GM19099 (cell line): ENCODE data around the gene ACOT9.
A peak's percentile ranks its signal among the peaks of the same experiment; 100 is the strongest.

ENCODE experiments used
- POLR2A ChIP-seq: IDR thresholded peaks from 3 replicates; pipeline ENCODE4 v1.6.1; 2011; ENCODE audit warnings: low read depth; ENCODE audit not compliant: insufficient read length; ENCODE audit errors: extremely low read depth

ACOT9 gene

DNA sequence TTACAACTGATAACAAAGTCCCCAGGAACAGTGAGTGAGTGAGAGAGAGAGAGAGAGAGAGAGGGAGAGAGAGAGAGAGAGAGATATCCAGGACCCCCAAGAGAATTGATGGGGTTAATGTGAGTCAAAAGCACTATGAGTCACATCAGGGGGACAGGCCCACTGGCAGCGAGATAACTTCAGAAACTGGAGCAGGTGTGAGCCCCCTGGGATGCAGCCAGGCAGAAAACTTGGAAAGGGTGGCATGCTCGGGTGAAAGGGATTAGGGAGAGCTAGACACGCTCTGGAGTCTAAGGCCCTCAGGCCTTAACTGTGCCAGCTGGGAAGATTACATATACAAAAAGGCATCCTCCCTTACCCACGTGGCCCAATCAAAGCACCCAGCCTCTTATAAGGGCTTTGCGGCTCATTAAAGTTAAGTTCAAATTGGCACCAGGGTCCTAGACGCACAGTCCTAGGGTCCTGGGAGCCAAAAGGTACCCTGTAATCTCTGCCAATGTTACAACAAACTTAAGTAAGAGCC is 841 bp downstream of the ACOT9 start:
- TF ChIP-seq POLR2A, result no peak

DNA sequence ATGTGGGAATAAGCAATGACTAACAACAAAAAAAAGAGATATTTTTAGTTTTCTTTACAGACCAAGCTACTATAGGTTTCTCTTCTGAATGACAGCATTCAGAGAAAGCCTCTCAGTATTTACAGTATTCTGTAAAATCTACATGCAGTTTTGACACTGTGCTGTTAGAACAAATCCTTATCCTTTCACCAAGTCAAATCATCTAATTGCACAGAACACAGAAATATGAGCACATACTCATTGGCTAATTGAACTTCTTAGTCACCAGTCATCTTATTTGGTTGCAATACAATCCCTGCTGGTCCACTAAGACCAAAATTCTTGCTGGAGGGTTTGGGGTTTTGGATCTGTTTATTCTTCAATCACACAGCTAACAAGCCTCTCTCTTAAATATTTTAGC is 5.7 kb downstream of the ACOT9 start:
- no peak for TF ChIP-seq POLR2A

DNA sequence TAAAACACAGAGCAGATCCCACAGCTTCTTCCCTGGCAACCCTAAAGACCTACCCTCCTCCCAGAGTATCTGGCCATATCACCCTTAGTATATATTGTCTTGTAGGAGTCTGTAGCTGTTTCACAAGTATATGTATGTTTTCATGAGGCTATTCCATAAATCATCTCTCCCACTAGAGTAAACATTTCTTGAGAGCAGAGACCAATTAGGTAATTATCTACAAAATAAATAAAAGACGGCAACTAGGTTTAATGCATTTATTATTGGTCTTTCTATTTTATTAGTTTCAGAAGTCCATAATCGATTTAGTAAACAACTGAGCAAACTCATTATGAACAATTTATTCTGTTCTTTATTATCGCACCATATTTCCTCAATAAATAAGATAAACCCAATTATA is 7.0 kb downstream of the ACOT9 start:
- no peak for TF ChIP-seq POLR2A

DNA sequence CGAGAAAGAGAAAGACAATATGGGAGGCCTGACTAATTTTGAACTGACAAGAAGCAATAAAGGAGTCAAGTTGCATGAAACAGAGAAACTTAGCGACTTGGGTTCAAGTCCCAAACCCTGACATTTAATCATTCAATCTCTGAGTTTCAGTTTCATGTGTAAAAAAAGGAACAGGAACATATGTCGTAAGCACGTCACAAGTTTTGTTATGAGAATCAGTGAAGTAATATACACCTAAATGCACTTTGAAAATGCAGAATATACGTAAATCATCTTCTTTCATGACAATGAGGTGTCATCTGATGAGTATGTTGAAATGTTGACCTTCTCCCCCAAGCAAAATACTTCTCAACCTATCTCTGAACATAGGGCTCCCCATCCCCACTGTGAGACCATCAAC is 10.4 kb downstream of the ACOT9 start:
- TF ChIP-seq POLR2A, result no peak

DNA sequence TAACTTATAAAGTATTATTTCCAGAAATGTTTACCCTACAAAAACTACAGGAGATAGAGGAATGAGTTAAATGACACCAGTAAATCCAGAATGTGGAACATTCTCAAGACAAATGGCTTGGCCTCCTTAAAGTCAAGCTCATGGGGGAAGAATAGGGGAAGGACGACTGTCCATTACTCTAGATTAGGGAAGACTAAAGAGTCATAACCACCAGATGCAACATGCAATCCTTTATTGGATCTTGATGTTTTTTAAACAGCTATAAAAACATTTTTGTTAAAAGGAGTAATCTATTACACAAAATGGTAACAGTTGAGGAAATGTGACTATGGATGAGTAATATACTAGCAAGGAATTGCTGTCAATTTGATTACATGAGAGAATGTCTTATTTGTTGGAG is 11.1 kb downstream of the ACOT9 start:
- no peak for TF ChIP-seq POLR2A

DNA sequence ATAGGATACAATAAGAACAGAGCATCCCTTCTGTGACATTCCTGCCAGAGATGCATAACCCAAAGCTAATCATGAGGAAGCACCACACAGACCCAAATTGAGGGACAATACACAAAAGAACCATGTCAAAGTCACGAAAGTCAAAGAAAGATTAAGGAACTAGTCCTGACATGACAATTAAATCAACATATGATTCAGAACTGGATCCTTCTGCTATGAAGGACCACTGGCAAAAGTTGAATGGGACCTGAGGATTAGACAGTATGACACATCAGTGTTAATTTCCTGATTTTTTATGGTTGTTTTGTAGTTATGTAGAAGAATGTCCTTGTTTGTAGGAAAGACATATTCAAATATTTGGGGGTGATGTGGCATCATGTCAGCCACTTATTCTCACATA is 13.9 kb downstream of the ACOT9 start:
- no peak for TF ChIP-seq POLR2A

DNA sequence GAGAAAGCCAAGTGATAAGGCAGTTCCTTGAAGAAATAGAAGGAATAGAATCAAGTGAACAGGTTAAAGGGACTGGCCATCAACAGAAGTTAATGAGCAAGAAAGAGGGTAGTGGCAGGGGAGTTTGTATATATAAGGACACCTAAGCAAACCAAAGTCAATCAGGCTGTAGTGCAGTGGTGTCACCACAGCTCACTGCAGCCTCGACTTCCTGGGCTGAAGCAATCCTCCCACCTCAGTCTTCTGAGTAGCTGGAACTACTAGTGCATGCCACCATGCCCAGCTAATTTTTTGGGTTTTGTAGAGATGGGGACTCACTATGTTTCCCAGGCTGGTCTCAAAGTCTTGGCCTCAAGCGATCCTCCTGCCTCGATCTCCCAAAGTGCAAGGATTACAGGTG is 15.9 kb downstream of the ACOT9 start:
- no peak for TF ChIP-seq POLR2A

DNA sequence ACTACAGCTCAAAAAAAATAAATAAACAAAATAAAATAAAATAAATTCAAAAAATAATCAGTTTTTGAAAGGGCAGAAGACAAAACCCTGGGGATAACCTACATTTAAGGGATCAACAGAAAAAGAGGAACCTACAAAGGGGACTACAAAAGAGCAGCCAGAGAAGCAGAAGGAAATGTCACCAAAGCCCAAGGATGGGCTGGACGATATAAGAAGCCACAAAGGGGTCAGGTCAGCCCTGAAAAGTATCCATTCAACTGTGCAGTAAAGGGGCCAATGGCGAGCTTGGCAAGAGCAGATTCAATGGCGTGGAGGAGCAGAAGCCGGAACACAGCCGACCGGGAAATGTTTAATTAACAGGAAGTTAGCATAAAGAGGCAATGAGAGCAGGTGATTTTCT is 16.9 kb downstream of the ACOT9 start:
- TF ChIP-seq POLR2A, result no peak

DNA sequence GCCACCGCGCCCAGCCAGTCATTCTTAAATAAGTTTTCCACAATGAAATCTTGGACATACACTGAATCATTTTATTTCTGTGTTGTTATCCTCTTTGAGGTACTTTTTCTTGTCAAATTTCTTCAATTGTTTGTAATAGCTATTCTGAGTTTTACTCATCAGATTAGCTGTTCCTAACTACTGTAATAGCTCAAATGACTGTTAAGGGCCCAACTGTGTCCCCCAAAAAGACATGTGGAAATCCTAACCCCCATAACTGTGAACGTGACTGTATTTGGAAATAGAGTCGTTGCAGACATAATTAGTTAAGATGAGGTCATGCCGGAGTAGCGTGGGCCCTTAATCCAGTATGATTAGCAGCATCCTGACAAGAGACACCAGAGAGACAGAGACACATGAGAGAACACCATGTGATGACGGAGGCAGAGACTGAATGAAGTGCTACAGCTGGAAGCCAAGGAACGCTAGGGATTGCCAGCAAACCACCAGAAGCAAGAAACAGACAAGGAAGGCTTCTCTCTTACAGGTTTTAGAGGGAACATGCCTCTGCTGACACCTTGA is 22.9 kb downstream of the ACOT9 start:
- no peak for TF ChIP-seq POLR2A

DNA sequence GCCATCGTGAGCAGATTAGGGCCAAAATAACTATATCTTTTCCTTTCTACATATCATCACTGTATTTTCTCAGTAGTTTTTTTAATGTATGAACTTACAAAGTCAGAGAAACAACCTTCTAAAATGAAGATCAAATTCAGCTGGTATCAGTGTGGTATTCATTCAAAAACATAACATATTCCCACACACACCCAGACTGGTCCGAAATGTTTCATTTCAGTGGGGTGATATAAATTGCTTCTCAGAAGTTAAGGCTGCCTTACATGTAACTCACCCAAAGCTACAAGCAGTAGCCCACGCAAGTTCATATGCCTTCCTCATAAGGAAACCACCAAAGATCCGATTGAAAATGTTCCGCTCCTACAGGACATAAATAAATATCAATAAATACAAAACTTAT is 37.8 kb downstream of the ACOT9 start:
- no peak for TF ChIP-seq POLR2A

DNA sequence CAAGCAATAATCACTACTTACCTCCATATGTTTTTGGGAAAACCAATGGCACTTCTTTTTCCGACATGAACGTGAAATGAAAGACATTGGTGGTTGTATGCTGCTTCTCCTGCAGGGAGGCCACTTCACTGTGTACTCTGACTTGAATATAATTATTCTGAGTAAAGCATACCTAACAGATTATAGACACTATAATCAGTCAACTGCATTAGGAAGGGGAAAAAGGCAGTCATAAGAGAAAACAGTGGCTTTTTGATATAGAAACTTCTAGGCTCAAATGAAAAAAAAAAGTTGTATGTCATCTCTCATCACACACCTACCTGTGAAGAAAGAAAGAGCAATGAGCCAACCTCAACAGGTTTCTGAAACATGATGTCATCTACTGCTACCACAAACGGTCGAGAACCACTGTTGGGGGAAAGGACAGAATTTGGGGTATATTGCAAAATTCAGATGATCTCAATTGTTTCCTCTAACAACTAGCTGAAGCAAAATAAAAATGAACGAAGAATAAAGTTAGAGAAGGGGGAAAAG is 38.3 kb downstream of the ACOT9 start:
- no peak for TF ChIP-seq POLR2A

DNA sequence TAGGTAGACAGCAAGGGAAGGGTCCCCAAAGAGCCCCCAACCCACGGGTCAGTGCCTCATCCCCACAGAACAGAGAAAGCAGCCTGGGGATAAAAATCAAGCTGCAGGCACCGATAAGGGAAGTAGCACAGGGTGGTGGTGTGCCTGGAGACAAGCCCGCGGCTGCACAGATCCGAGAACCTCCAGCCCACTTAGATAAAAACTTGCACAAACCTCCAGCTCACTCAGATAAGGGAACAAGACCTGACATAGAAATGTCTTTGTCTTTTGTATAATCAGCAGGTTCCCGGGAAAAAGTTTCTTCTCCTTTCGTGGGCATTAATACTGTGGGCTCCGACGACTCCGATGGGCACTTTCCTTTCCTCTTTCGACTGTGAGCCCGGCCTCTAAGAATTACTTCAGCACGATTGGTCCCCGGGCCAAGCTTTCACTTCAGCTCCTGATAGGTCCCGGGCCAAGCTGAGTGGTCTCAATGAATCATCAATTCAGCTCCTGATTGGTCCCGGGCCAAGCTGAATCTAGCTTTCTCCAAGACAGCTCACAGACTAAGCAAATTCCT is 43.4 kb downstream of the ACOT9 start:
- TF ChIP-seq POLR2A, result no peak

DNA sequence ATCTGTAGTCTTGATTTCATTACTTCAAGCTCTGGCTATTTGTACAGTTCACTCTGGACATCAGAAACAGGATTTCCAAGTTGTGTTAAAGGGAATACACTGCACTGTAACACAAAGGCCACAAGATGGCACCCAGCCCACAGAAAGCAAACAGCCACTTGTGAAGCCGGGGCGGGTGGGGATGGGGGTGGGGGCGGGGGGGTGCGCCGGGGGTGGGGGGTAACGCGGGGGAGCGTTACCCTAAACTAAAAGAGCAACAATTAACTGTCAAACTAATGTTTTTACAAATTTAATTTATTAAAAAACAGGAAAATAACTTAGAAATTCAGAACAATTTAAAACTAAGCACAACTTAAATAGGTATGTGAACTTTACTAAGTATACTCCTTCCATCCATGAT is 48.5 kb downstream of the ACOT9 start:
- TF ChIP-seq POLR2A, result no peak

DNA sequence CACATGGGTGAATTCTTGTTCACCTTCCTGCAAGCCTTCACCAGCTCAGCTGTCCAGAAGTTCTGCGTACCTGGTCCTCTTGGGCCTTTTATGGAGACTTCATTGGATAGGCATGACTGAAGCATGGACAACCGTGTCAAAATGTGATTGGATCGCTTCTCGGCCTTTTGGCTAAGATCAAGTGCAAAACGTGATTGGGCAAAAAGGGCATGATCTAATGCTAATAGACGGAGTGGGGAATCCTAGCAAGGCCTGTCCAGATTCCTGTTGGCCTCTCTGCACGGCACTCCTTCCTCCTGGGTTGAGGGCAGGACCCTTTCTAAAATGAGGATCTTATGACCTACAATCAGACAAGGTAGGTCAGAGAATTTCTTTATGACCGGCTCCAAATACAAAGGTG is 50.9 kb downstream of the ACOT9 start:
- no peak for TF ChIP-seq POLR2A

DNA sequence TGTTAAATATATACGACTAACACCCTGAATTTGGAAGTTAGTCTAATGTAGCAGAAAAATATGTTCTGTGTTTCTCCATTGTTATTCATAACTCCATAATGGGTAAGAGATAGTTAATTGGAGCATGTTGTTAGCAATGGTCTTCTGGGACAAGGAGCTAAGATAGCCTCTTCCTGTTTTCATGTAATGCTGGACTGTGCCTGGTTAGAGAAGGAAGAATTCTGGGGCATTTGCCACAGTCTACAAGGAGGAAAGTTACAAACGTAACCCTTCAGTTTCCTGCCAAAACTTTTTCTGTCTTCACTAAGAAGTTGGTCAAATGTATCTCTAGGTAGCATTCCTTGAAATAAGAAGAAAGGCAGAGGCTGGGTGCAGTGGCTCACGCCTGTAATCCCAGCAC is 70.0 kb downstream of the ACOT9 start:
- no peak for TF ChIP-seq POLR2A

DNA sequence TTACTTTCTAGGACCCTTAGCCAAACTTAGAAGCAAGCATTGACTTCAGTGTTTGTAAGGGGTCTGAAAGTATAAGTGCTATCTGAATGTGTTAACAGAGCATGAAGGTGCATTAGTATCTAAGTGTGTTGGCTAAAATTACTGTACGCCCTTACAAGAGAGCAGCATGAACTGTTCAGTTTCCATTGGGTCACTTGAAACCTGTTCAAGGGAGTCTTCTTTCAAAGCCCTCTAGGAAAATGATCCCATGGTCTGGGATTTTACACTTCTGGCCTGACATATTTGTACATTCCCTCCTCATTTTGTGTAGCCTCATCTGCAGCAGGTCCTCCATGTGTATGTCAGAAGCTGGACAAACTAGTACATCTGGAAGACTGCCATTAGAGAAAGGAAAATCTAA is 72.5 kb downstream of the ACOT9 start:
- TF ChIP-seq POLR2A, result no peak

DNA sequence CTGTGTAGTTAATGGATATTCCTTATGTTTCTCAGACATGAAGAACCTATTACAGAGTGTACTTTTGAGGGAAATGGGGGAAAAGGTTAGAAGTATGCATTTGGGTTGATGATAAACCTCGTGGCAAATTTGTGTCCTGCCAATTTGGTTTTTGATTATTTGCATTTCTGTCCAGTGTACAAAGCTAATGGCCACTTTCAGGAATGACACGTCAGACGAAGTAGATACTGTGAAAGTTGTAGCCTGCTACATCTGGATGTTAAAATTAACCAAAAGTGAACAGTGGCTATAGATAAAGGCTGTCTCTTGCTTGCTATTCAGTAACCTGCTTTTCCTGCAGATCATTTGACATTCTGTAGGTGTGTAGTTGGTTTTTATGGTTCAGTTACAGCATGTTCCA is 74.7 kb downstream of the ACOT9 start:
- peak; percentile 24 for TF ChIP-seq POLR2A
